Keratinocyte (primary cell): ENCODE data around the gene MYO9A.

ENCODE experiments used
- CTCF ChIP-seq, 3 experiments: IDR thresholded peaks in 1 of 3; conservative IDR thresholded peaks in 1 of 3; optimal IDR thresholded peaks in 1 of 3; 2 replicates in 2 of 3; 3 replicates in 1 of 3; pipeline versions ENCODE3 to v1.5.1; 2011; ENCODE audit warnings: low read length in 3 of 3, mild to moderate bottlenecking in 3 of 3, moderate library complexity in 2 of 3, control low read depth in 1 of 3, inconsistent platforms in 1 of 3; ENCODE audit not compliant: insufficient read depth in 2 of 3; ENCODE audit errors: extremely low read depth in 1 of 3
- EZH2 ChIP-seq: IDR thresholded peaks from one replicate; pipeline ENCODE4 v1.6.1; 2012; ENCODE audit warnings: inconsistent platforms, mild to moderate bottlenecking, low read length, moderate library complexity

- TF ChIP-seq CTCF (optimal IDR thresholded peaks at IDR 0.05 in 1 of 3, IDR thresholded peaks at IDR 0.05 in 1 of 3, conservative IDR thresholded peaks at IDR 0.05 in 1 of 3; ENCODE audit: extremely low read depth in 1 of 3, insufficient read depth in 2 of 3, low read length in 3 of 3) (no peak), EZH2 (no peak)
Measured at GRCh38 chr15:71880276-71880675, 237.7 kb downstream of the MYO9A start.
